ENCODE data around the gene GSE1.

- TF ChIP-seq BHLHE40 (IDR thresholded peaks at IDR 0.05; ENCODE audit: borderline replicate concordance), result no peak
- no peak for TF ChIP-seq FOXA1 (IDR thresholded peaks at IDR 0.05)
- no peak for TF ChIP-seq SUZ12 (IDR thresholded peaks at IDR 0.05)
Observed at GRCh38 chr16:85674828-85675227, 61.7 kb downstream of the GSE1 start.
